Prostate gland (tissue), 2 donors: ENCODE results near the gene IL1RAPL1.

ENCODE experiments used
- POLR2A ChIP-seq: fragments of 450-650 bp; IDR thresholded peaks from one replicate; pipeline ENCODE4 v1.6.1; 2016; ENCODE audit warnings: antibody characterized with exemption, mild to moderate bottlenecking
- TF ChIP-seq, protein P1 (sequence below), 4 experiments: fragments of 200-600 bp in 2 of 4; fragments of 450-650 bp in 2 of 4; sonication (generic) in 2 of 4; IDR thresholded peaks; 1 replicate in 3 of 4; 2 replicates in 1 of 4; pipeline ENCODE4 v1.5.1; 2016 to 2019; ENCODE audit warnings: antibody characterized with exemption in 4 of 4, mild to moderate bottlenecking in 2 of 4, moderate library complexity in 2 of 4

DNA sequence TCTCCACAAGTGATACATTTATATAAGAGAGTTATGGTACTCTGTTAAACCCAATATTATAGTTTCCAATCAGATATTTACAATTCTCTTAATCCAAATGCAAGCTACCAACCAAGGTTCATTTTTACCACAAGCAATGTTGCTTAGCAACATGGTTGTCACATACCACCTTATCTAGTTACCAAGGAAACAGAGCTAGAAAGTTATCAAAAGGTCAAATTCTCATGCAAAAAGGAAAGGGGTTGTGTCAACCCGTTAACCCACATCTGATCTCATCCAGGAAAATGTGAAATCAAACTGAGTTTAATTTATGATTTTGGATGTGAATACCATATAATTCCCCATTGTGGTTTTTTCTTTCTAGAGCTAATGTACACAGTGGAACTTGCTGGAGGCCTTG, 1354.0 kb downstream of the IL1RAPL1 start:
- TF ChIP-seq POLR2A = no peak
- TF ChIP-seq, protein P1, sequence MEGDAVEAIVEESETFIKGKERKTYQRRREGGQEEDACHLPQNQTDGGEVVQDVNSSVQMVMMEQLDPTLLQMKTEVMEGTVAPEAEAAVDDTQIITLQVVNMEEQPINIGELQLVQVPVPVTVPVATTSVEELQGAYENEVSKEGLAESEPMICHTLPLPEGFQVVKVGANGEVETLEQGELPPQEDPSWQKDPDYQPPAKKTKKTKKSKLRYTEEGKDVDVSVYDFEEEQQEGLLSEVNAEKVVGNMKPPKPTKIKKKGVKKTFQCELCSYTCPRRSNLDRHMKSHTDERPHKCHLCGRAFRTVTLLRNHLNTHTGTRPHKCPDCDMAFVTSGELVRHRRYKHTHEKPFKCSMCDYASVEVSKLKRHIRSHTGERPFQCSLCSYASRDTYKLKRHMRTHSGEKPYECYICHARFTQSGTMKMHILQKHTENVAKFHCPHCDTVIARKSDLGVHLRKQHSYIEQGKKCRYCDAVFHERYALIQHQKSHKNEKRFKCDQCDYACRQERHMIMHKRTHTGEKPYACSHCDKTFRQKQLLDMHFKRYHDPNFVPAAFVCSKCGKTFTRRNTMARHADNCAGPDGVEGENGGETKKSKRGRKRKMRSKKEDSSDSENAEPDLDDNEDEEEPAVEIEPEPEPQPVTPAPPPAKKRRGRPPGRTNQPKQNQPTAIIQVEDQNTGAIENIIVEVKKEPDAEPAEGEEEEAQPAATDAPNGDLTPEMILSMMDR (IDR thresholded peaks at IDR 0.05) = no peak
